ENCODE results near the gene DRC3.

DNA sequence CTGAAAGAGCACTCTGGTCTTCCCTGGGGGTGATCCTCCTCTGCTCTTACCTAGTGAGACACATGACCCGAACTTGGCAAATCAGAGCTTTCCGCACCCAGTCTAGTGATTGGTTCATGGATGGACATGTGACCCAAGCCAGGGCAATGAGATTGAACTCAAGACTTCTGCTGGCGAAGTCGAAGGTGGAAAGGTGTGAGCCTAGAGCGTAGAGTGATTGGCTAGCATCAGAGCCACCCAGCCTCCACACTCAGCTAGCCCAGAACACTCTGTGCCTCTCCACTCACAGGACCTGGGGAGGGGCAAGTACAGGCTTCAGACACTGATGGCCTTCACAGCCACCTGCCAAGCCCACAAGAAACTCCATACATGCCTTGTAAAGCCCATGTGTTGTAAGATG, 48.7 kb downstream of the DRC3 start:
- TF ChIP-seq POLR2A (IDR thresholded peaks at IDR 0.05) (no peak), EP300 (IDR thresholded peaks at IDR 0.05) (no peak)
